Activated CD8-positive, alpha-beta memory T cell treated with anti-CD3 and anti-CD28 coated beads for 36 hours (primary cell): ENCODE data around the gene ZNF157. TPM values are rescaled to one million over a fixed set of nuclear protein-coding genes. Genes with fewer than 3 reads are reported as not detected.

Source experiments
- CTCF ChIA-PET: fragments of 350-600 bp; sonication (Branson Sonifier 250); formaldehyde crosslinking; loops from one replicate; lab custom pipeline; 2021; ENCODE audit warnings: antibody characterized with exemption; lab: Charles Lee
- POLR2A ChIA-PET: fragments of 350-600 bp; sonication (Branson Sonifier 250); formaldehyde crosslinking; loops from one replicate; lab custom pipeline; 2021; ENCODE audit warnings: antibody characterized with exemption; lab: Charles Lee
- total RNA-seq, 2 experiments: library from RNA; stranded (reverse); gene quantifications; one replicate each; pipeline ENCODE4 v1.2.3, GENCODE V29; 2021

Gene ZNF157
- total RNA-seq, 2 experiments from 2014 or later: 0.72 to 0.96 TPM

- ChIA-PET CTCF (no interaction called here), POLR2A (no interaction called here)
Observed at GRCh38 chrX:47430925-47431324, 60.5 kb downstream of the ZNF157 start.

- POLR2A ChIA-PET: no interaction called here
- CTCF ChIA-PET: no interaction called here
Observed at GRCh38 chrX:47446431-47446830, 76.1 kb downstream of the ZNF157 start.

- CTCF ChIA-PET: no interaction called here
- POLR2A ChIA-PET: no interaction called here
Observed at GRCh38 chrX:47446971-47447370, 76.6 kb downstream of the ZNF157 start.

DNA sequence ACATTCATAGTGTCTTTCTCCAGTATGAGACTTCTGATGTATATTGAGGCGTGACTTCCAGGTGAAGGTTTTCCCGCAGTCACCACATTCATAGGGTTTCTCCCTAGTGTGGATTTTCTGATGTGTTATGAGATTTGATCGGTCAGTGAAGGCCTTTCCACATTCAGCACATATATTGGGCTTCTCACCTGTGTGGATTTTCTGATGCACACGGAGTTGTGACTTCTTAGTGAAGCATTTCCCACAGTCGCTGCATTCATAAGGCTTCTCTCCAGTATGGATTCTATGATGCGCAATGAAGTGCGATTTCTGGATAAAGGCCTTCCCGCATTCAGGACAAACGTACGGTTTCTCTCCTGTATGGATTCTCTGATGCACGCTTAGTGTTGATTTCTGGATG is 77.2 kb downstream of the ZNF157 start:
- ChIA-PET CTCF (no interaction called here), POLR2A (no interaction called here)

- ChIA-PET POLR2A (no interaction called here), CTCF (no interaction called here)
Observed at GRCh38 chrX:47448165-47448806, 77.9 kb downstream of the ZNF157 start.

GRCh38 chrX:47452112-47452511 is 81.7 kb downstream of the ZNF157 start:
- ChIA-PET CTCF (no interaction called here), POLR2A (no interaction called here)

- ChIA-PET CTCF (no interaction called here), POLR2A (no interaction called here)
Observed at GRCh38 chrX:47456080-47456479, 85.7 kb downstream of the ZNF157 start.

DNA sequence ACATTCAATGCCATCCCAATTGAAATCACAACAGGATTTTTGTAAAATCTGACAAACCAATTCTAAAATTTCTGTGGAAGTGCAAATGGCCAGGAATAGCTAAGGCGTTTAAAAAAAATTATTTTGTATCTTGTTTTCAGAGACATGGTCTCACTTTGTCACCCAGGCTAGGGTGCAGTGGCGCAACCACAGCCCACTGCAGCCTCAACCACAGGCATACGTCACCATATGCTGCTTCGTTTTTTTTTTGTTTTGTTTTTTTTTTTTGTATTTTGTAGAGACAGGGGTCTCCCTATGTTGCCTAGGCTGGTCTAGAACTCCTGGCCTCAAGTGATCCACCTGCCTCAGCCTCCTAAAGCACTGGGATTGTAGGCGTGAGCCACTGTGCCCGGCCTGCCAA is 88.2 kb downstream of the ZNF157 start:
- ChIA-PET POLR2A (no interaction called here), CTCF (interaction anchor here (1.0 kb wide), 1 partner anchor 241 kb away, joined by 4 read pairs; no protein-coding TSS in a partner anchor)

DNA sequence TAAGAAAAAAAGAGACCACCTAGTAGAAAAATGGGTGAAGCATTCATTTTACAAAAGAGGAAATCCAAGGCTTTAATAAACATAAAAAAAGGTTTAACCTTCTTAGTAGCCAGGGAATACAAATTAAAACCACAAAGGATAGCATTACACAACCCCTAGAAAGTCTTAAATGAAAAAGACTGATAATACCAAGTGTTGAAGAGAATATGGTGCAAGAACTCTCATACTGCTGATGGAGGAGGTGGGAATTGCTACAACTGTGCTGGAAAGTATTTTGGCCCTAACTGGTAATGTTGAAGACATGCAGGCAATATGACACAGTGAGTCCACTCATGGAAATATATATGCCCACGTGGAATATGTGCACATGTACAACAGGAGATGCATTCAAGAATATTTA is 90.2 kb downstream of the ZNF157 start:
- ChIA-PET POLR2A (no interaction called here), CTCF (no interaction called here)

Other genes with a start within 250 kb of the ZNF157 start
- 10 to 100 TPM; 92.3 to 97.3 TPM for gene NDUFB11, start 225.9 kb upstream of the ZNF157 start, total RNA-seq
- 10 to 100 TPM; 67.1 to 68.1 TPM for gene RBM10, start 225.4 kb upstream of the ZNF157 start, total RNA-seq
- gene UBA1, start 176.7 kb upstream of the ZNF157 start, total RNA-seq: 100 to 1,000 TPM; 233 to 258 TPM
- 10 to 100 TPM; 48.7 to 54.2 TPM for gene CDK16, start 151.9 kb upstream of the ZNF157 start, total RNA-seq
- gene USP11, start 137.6 kb upstream of the ZNF157 start, total RNA-seq: 10 to 100 TPM; 40.7 to 45.0 TPM
- gene ZNF41, start 112.6 kb downstream of the ZNF157 start, total RNA-seq: 1 to 10 TPM; 9.4 to 9.9 TPM
- gene ARAF, start 190.6 kb downstream of the ZNF157 start, total RNA-seq: 10 to 100 TPM; 69.8 to 75.9 TPM
- gene TIMP1, start 211.9 kb downstream of the ZNF157 start, total RNA-seq: 1 to 10 TPM; 4.0 to 4.1 TPM
- under 1 TPM; 0.27 to 0.84 TPM for gene SYN1, start 249.3 kb downstream of the ZNF157 start, total RNA-seq